Ishikawa (cell line): ENCODE results near the gene PDK4.

Experiments
- CEBPB ChIP-seq: IDR thresholded peaks from 2 replicates; pipeline ENCODE4 v1.6.1; 2012
- CREB1 ChIP-seq: IDR thresholded peaks from 2 replicates; pipeline ENCODE4 v1.6.1; 2012; ENCODE audit warnings: low read depth
- EGR1 ChIP-seq: IDR thresholded peaks from 2 replicates; pipeline ENCODE4 v1.6.1; 2012
- EP300 ChIP-seq: IDR thresholded peaks from 2 replicates; pipeline ENCODE4 v1.6.1; 2012; ENCODE audit warnings: borderline replicate concordance
- FOXM1 ChIP-seq: IDR thresholded peaks from 2 replicates; pipeline ENCODE4 v1.6.1; 2012; ENCODE audit warnings: low read depth, borderline replicate concordance
- MAX ChIP-seq: IDR thresholded peaks from 2 replicates; pipeline ENCODE4 v1.6.1; 2012
- NFIC ChIP-seq: IDR thresholded peaks from 2 replicates; pipeline ENCODE4 v1.6.1; 2012
- RAD21 ChIP-seq: IDR thresholded peaks from 2 replicates; pipeline ENCODE4 v1.6.1; 2012; ENCODE audit warnings: low read depth
- REST ChIP-seq: IDR thresholded peaks from 2 replicates; pipeline ENCODE4 v1.6.1; 2012; ENCODE audit warnings: low read depth, mild to moderate bottlenecking
- TAF1 ChIP-seq: IDR thresholded peaks from 2 replicates; pipeline ENCODE4 v1.6.1; 2012; ENCODE audit warnings: low read depth, mild to moderate bottlenecking
- TCF12 ChIP-seq: IDR thresholded peaks from 2 replicates; pipeline ENCODE4 v1.6.1; 2012; ENCODE audit warnings: low read depth
- TEAD4 ChIP-seq: IDR thresholded peaks from 2 replicates; pipeline ENCODE4 v1.6.1; 2012
- USF1 ChIP-seq: IDR thresholded peaks from 2 replicates; pipeline ENCODE4 v1.6.1; 2012
- YY1 ChIP-seq: IDR thresholded peaks from 2 replicates; pipeline ENCODE4 v1.6.1; 2012; ENCODE audit warnings: low read depth
- ZBTB7A ChIP-seq: IDR thresholded peaks from 2 replicates; pipeline ENCODE4 v1.6.1; 2012; ENCODE audit warnings: low read depth

The PDK4 gene

GRCh38 chr7:95585426-95585789 is 10.9 kb downstream of the PDK4 start:
- TF ChIP-seq FOXM1 (no peak), REST (no peak), USF1 (no peak)

GRCh38 chr7:95584769-95585425 is 11.4 kb downstream of the PDK4 start:
- TF ChIP-seq EP300, result no peak
- no peak for TF ChIP-seq USF1
- no peak for TF ChIP-seq FOXM1
- TF ChIP-seq YY1, result no peak
- no peak for TF ChIP-seq EGR1
- no peak for TF ChIP-seq RAD21
- TF ChIP-seq CREB1, result no peak
- no peak for TF ChIP-seq CEBPB
- no peak for TF ChIP-seq NFIC
- no peak for TF ChIP-seq MAX
- TF ChIP-seq REST, result no peak

- TF ChIP-seq CREB1 (no peak), FOXM1 (no peak), TAF1 (no peak), MAX (no peak), REST (no peak), ZBTB7A (no peak), CEBPB (no peak), RAD21 (no peak), TCF12 (no peak), NFIC (no peak), EP300 (no peak), EGR1 (no peak), YY1 (no peak), USF1 (no peak)
These were observed 12.3 kb downstream of the PDK4 start for GRCh38 chr7:95583834-95584621.

GRCh38 chr7:95582578-95583293 is 13.6 kb downstream of the PDK4 start:
- TF ChIP-seq FOXM1, result no peak
- TF ChIP-seq EP300, result no peak
- no peak for TF ChIP-seq RAD21
- TF ChIP-seq CREB1, result no peak
- no peak for TF ChIP-seq EGR1
- no peak for TF ChIP-seq YY1
- no peak for TF ChIP-seq TAF1
- no peak for TF ChIP-seq TEAD4
- TF ChIP-seq MAX, result no peak
- no peak for TF ChIP-seq TCF12
- TF ChIP-seq CEBPB, result no peak
- no peak for TF ChIP-seq ZBTB7A
- no peak for TF ChIP-seq USF1
- no peak for TF ChIP-seq NFIC
- no peak for TF ChIP-seq REST
